HepG2 (cell line): ENCODE measurements around the gene SLC2A10. TPM values are rescaled to one million over a fixed set of nuclear protein-coding genes. Genes with fewer than 3 reads are reported as not detected.
A peak's percentile ranks its signal among the peaks of the same experiment; 100 is the strongest.

Experiments
- KLF16 ChIP-seq, 2 experiments: sonication (generic) in 1 of 2; formaldehyde crosslinking in 1 of 2; IDR thresholded peaks; 2 replicates each; pipeline versions ENCODE4 v1.6.1 to v1.8.0; 2016 to 2023; ENCODE audit warnings: missing genetic modification reagents in 2 of 2, missing compliant biosample characterization in 1 of 2
- MATR3 ChIP-seq: sonication (generic); formaldehyde crosslinking; IDR thresholded peaks from 2 replicates; pipeline ENCODE4 v1.4.0; 2020; ENCODE audit warnings: missing genetic modification reagents
- MED1 ChIP-seq: sonication (generic); formaldehyde crosslinking; IDR thresholded peaks from 2 replicates; pipeline ENCODE4 v1.4.0; 2020; ENCODE audit warnings: missing genetic modification reagents
- ZNF296 ChIP-seq: sonication (generic); formaldehyde crosslinking; conservative IDR thresholded peaks from 2 replicates; pipeline ENCODE4 v1.5.0; 2020; ENCODE audit warnings: mild to moderate bottlenecking, missing genetic modification reagents
- ZNF407 ChIP-seq: sonication (generic); formaldehyde crosslinking; IDR thresholded peaks from one replicate; pipeline ENCODE4 v1.5.1; 2020; ENCODE audit warnings: mild to moderate bottlenecking, missing genetic modification reagents; ENCODE audit errors: not compliant biosample characterization
- ZNF747 ChIP-seq: sonication (generic); formaldehyde crosslinking; IDR thresholded peaks from 2 replicates; pipeline ENCODE4 v1.8.1; 2023; ENCODE audit warnings: missing genetic modification reagents, mild to moderate bottlenecking, borderline replicate concordance
- ZNF883 ChIP-seq: sonication (generic); formaldehyde crosslinking; IDR thresholded peaks from 2 replicates; pipeline ENCODE4 v1.5.1; 2020; ENCODE audit warnings: mild to moderate bottlenecking, missing genetic modification reagents; ENCODE audit errors: not compliant biosample characterization
- ZUFSP ChIP-seq: sonication (generic); formaldehyde crosslinking; IDR thresholded peaks from 2 replicates; pipeline ENCODE4 v1.9.0; 2021; ENCODE audit warnings: missing genetic modification reagents, mild to moderate bottlenecking, borderline replicate concordance
- polyA plus RNA-seq, 8 experiments: library from polyadenylated mRNA; depleted of rRNA in 3 of 8; stranded (reverse) in 7 of 8; unstranded in 1 of 8; fragments of >200 nt; fragmentation: Illumina TruSeq in 4 of 8; extraction: Trizol in 4 of 8; gene quantifications; 2 replicates each; pipeline versions ENCODE4 v1.2.1 to v1.2.3, GENCODE V29; 2011 to 2016; ENCODE audit warnings: low read depth in 4 of 8, missing spikeins in 1 of 8, mixed read lengths in 1 of 8; ENCODE audit not compliant: insufficient read depth in 1 of 8
- total RNA-seq, 5 experiments: library from RNA; depleted of rRNA; stranded (reverse); fragments of >200 nt; fragmentation: Illumina TruSeq; extraction: Trizol; gene quantifications; 2 replicates each; pipeline ENCODE4 v1.2.3, GENCODE V29; 2016; ENCODE audit warnings: low read depth in 1 of 5
- TF ChIP-seq, protein P1 (sequence below): sonication (generic); formaldehyde crosslinking; IDR thresholded peaks from 2 replicates; pipeline ENCODE4 v1.4.0; 2020; ENCODE audit warnings: missing genetic modification reagents, borderline replicate concordance
- TF ChIP-seq, protein P2 (sequence below): sonication (generic); formaldehyde crosslinking; IDR thresholded peaks from 2 replicates; pipeline ENCODE4; 2020; ENCODE audit warnings: missing genetic modification reagents, mild to moderate bottlenecking, borderline replicate concordance

Gene SLC2A10
- total and polyA plus RNA-seq, 2 of the 13 experiments (the other 11 are each of a cell fraction or from before 2014, with no cell fraction given): 16.0 to 18.4 TPM

GRCh38 chr20:46672543-46673148 is 36.8 kb upstream of the SLC2A10 start (continued):
- TF ChIP-seq MATR3 (CRISPR knock-in tag) (no peak), ZNF883 (CRISPR knock-in tag) (no peak), ZUFSP (CRISPR knock-in tag) (peak; percentile 55; the same call in 1 of the 2 replicates), ZNF407 (CRISPR knock-in tag) (no peak), KLF16 (CRISPR knock-in tag; IDR thresholded peaks at IDR 0.05) (no peak; a peak in 1 of 4 replicates), MED1 (0 out of 2 replicates have a peak, but pooled peaks have one; percentile 20), ZNF296 (CRISPR knock-in tag) (no peak), ZNF747 (no peak)
- TF ChIP-seq, protein P1, sequence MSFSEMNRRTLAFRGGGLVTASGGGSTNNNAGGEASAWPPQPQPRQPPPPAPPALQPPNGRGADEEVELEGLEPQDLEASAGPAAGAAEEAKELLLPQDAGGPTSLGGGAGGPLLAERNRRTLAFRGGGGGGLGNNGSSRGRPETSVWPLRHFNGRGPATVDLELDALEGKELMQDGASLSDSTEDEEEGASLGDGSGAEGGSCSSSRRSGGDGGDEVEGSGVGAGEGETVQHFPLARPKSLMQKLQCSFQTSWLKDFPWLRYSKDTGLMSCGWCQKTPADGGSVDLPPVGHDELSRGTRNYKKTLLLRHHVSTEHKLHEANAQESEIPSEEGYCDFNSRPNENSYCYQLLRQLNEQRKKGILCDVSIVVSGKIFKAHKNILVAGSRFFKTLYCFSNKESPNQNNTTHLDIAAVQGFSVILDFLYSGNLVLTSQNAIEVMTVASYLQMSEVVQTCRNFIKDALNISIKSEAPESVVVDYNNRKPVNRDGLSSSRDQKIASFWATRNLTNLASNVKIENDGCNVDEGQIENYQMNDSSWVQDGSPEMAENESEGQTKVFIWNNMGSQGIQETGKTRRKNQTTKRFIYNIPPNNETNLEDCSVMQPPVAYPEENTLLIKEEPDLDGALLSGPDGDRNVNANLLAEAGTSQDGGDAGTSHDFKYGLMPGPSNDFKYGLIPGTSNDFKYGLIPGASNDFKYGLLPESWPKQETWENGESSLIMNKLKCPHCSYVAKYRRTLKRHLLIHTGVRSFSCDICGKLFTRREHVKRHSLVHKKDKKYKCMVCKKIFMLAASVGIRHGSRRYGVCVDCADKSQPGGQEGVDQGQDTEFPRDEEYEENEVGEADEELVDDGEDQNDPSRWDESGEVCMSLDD (CRISPR knock-in tag): no peak
- TF ChIP-seq, protein P2, sequence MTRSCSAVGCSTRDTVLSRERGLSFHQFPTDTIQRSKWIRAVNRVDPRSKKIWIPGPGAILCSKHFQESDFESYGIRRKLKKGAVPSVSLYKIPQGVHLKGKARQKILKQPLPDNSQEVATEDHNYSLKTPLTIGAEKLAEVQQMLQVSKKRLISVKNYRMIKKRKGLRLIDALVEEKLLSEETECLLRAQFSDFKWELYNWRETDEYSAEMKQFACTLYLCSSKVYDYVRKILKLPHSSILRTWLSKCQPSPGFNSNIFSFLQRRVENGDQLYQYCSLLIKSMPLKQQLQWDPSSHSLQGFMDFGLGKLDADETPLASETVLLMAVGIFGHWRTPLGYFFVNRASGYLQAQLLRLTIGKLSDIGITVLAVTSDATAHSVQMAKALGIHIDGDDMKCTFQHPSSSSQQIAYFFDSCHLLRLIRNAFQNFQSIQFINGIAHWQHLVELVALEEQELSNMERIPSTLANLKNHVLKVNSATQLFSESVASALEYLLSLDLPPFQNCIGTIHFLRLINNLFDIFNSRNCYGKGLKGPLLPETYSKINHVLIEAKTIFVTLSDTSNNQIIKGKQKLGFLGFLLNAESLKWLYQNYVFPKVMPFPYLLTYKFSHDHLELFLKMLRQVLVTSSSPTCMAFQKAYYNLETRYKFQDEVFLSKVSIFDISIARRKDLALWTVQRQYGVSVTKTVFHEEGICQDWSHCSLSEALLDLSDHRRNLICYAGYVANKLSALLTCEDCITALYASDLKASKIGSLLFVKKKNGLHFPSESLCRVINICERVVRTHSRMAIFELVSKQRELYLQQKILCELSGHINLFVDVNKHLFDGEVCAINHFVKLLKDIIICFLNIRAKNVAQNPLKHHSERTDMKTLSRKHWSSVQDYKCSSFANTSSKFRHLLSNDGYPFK (CRISPR knock-in tag): no peak
